Erythroblast (primary cell): ENCODE measurements around the gene PTPRT.

ENCODE experiments used
- GATA1 ChIP-seq: IDR thresholded peaks from 2 replicates; pipeline ENCODE4 v1.6.1; 2011; ENCODE audit warnings: low read depth, mild to moderate bottlenecking, control low read depth, low read length, moderate library complexity
- POLR2A ChIP-seq: IDR thresholded peaks from 2 replicates; pipeline ENCODE4 v1.6.1; 2011; ENCODE audit warnings: mild to moderate bottlenecking, low read length

GRCh38 chr20:42098418-42098817, 1091.3 kb downstream of the PTPRT start:
- no peak for TF ChIP-seq POLR2A
- no peak for TF ChIP-seq GATA1
